ENCODE data around the gene ULK2.

DNA sequence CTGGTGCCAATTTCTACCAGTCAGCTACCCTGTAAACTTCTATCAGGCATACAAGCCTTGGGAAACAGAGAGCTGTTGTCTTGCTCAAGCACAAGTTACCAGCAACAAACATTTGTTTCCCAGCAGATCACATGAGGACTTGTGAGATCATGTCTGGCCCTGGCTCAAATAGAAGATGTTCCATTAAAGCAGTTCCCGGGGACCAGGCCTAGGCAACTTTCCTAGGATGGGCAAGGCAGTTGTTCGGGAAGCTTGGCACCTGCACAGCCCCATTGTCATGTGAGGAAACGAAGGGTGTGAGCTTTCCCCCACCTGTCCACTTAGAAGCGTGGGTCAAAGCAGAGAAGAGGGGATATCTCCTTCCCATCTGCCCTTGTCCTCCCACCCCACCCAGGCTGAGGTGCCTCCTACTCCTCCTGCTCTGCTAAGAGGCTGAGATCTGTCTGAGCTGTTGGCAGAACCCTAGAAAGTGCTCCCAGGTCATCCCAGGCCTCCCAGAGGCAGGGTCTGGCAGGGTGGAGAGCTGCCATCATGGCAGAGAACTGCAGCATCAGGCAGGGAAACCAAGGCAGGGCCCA, 140.1 kb downstream of the ULK2 start:
- TF ChIP-seq POLR2A (IDR thresholded peaks at IDR 0.05) = no peak
- TF ChIP-seq, protein P1, sequence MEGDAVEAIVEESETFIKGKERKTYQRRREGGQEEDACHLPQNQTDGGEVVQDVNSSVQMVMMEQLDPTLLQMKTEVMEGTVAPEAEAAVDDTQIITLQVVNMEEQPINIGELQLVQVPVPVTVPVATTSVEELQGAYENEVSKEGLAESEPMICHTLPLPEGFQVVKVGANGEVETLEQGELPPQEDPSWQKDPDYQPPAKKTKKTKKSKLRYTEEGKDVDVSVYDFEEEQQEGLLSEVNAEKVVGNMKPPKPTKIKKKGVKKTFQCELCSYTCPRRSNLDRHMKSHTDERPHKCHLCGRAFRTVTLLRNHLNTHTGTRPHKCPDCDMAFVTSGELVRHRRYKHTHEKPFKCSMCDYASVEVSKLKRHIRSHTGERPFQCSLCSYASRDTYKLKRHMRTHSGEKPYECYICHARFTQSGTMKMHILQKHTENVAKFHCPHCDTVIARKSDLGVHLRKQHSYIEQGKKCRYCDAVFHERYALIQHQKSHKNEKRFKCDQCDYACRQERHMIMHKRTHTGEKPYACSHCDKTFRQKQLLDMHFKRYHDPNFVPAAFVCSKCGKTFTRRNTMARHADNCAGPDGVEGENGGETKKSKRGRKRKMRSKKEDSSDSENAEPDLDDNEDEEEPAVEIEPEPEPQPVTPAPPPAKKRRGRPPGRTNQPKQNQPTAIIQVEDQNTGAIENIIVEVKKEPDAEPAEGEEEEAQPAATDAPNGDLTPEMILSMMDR (IDR thresholded peaks at IDR 0.05) = no peak

All from adrenal gland (tissue), 5 donors.